ENCODE results near the gene STK39. TPM values are rescaled to one million over a fixed set of nuclear protein-coding genes. Genes with fewer than 3 reads are reported as not detected.
"Not testable (repeated sequence)": the region's sequence is repeated elsewhere in the genome, so short reads cannot be mapped to it uniquely, and the experiment has no call there.

The STK39 gene
- total RNA-seq, 1 donor from 2014 or later = 26.2 TPM

DNA sequence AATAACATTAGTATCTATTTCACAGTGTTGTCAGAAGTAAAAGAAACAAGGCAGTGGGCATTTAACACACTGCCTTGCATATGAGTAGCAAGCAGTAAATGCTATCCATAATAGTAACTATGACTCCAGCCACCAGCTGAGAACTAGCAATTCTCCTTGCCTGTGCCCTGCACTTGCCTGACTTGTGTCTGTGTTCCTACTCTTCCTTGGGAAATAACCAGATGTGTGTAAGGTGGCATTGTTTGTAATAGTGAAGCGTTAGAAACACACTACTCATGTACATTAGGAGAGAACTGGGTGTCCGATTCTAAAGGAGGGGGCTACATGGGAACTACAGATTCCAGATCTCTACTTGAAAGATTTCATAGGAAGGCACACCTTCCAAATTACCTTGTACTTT is 197.8 kb downstream of the STK39 start:
- TF ChIP-seq CTCF (conservative IDR thresholded peaks at IDR 0.05) = no peak
- Mint-ChIP-seq H3K4me1 (ENCODE audit: unreplicated experiment) (peaks cover 31% of the 10 kb centered on the region), H3K27ac (no peak overlapping the region), H3K36me3 (no peaks in the 10 kb centered on the region), H3K9me3 (no peaks in the 10 kb centered on the region), H3K27me3 (no peaks in the 10 kb centered on the region), H3K4me3 (no peak overlapping the region)
- no peak for DNase-seq (ENCODE audit: extremely low spot score, unreplicated experiment)

GRCh38 chr2:168047091-168047690 is 200.2 kb downstream of the STK39 start:
- no peaks in the 10 kb centered on the region for H3K27me3 Mint-ChIP-seq
- no peak for DNase-seq (ENCODE audit: extremely low spot score, unreplicated experiment)
- TF ChIP-seq CTCF (conservative IDR thresholded peaks at IDR 0.05) = no peak
- no peak overlapping the region for H3K27ac Mint-ChIP-seq
- no peaks in the 10 kb centered on the region for H3K9me3 Mint-ChIP-seq
- peaks cover 31% of the 10 kb centered on the region for H3K4me1 Mint-ChIP-seq (ENCODE audit: unreplicated experiment)
- no peak overlapping the region for H3K4me3 Mint-ChIP-seq
- H3K36me3 Mint-ChIP-seq = peaks cover 1% of the 10 kb centered on the region

GRCh38 chr2:168044579-168044978 is 202.8 kb downstream of the STK39 start:
- peaks cover 27% of the 10 kb centered on the region for H3K4me1 Mint-ChIP-seq (ENCODE audit: unreplicated experiment)
- H3K9me3 Mint-ChIP-seq = no peaks in the 10 kb centered on the region
- no peak overlapping the region for H3K4me3 Mint-ChIP-seq
- no peak for DNase-seq (ENCODE audit: extremely low spot score, unreplicated experiment)
- TF ChIP-seq CTCF (conservative IDR thresholded peaks at IDR 0.05) = no peak
- H3K27me3 Mint-ChIP-seq = no peaks in the 10 kb centered on the region
- H3K27ac Mint-ChIP-seq = peak overlapping the region; percentile 24
- H3K36me3 Mint-ChIP-seq = peaks cover 8% of the 10 kb centered on the region

DNA sequence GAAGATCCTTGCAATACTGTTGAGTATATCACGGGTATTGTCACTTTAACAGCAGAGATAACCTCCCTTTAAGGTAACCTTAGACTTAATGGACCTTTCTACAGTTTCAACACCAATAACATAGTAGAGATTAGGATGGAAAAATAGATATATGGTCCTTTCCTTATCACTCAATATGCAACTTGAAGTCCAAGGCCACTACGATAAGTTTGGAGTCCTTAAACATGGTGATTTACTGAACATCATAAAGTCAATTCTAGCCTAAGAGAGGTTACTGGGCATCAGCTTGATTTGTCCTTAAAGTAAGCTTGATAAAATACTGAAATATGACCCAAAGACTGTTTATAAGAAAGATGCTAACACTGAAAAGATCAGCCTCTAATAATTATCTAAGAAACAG is 203.2 kb downstream of the STK39 start:
- H3K4me3 Mint-ChIP-seq = no peak overlapping the region
- H3K9me3 Mint-ChIP-seq = no peaks in the 10 kb centered on the region
- peak overlapping the region; percentile 24 for H3K27ac Mint-ChIP-seq
- peaks cover 8% of the 10 kb centered on the region for H3K36me3 Mint-ChIP-seq
- no peak for DNase-seq (ENCODE audit: extremely low spot score, unreplicated experiment)
- H3K4me1 Mint-ChIP-seq (ENCODE audit: unreplicated experiment) = peaks cover 27% of the 10 kb centered on the region
- no peak for TF ChIP-seq CTCF (conservative IDR thresholded peaks at IDR 0.05)
- H3K27me3 Mint-ChIP-seq = no peaks in the 10 kb centered on the region

DNA sequence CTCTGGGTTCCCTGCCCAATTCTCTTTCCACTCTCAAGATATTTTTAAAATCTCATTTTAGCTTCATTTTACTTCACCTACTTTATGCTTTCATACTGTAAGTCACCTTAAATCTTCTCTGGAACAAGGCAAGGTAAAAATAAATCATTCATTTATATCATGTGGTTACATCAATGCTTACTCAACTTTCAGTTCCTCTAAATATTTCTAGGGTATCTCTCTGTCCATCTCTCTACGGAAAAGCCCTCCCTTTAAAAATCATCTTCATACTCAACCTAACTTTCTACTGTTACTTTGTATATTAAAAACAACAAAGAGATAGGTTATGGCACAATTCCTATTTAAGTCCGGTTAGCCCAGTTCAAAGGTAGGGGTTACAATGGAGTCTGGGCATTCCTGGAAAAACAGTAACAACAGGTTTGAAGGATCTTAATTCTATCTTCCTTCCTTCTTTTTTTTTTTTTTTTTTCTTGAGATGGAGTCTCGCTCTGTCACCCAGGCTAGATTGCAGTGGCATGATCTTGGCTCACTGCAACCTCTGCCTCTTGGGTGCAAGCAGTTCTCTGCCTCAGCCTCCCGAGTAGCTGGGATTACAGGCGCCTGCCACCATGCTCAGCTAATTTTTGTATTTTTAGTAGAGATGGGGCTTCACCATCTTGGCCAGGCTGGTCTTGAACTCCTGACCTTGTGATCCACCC is 205.1 kb downstream of the STK39 start:
- H3K4me1 Mint-ChIP-seq (ENCODE audit: unreplicated experiment) = peaks cover 22% of the 10 kb centered on the region
- H3K9me3 Mint-ChIP-seq; H3K4me3 Mint-ChIP-seq; H3K36me3 Mint-ChIP-seq; H3K27ac Mint-ChIP-seq; H3K27me3 Mint-ChIP-seq; DNase-seq (ENCODE audit: extremely low spot score, unreplicated experiment): not testable (repeated sequence)

GRCh38 chr2:168039881-168040280 is 207.5 kb downstream of the STK39 start:
- Mint-ChIP-seq H3K4me1 (ENCODE audit: unreplicated experiment) (peaks cover 6% of the 10 kb centered on the region), H3K36me3 (peaks cover 19% of the 10 kb centered on the region), H3K27ac (no peak overlapping the region), H3K9me3 (no peaks in the 10 kb centered on the region), H3K27me3 (no peaks in the 10 kb centered on the region), H3K4me3 (no peak overlapping the region)
- no peak for DNase-seq (ENCODE audit: extremely low spot score, unreplicated experiment)
- no peak for TF ChIP-seq CTCF (conservative IDR thresholded peaks at IDR 0.05)
